Erythroblast (primary cell): ENCODE measurements around the gene GRM8.

Source experiments
- GATA1 ChIP-seq: IDR thresholded peaks from 2 replicates; pipeline ENCODE4 v1.6.1; 2011; ENCODE audit warnings: low read depth, mild to moderate bottlenecking, control low read depth, low read length, moderate library complexity
- POLR2A ChIP-seq: IDR thresholded peaks from 2 replicates; pipeline ENCODE4 v1.6.1; 2011; ENCODE audit warnings: mild to moderate bottlenecking, low read length

- no peak for TF ChIP-seq POLR2A
- no peak for TF ChIP-seq GATA1
Measured at GRCh38 chr7:127252377-127252713, 396 bp downstream of the GRM8 start.
